ENCODE results near the gene OR52E1.

DNA sequence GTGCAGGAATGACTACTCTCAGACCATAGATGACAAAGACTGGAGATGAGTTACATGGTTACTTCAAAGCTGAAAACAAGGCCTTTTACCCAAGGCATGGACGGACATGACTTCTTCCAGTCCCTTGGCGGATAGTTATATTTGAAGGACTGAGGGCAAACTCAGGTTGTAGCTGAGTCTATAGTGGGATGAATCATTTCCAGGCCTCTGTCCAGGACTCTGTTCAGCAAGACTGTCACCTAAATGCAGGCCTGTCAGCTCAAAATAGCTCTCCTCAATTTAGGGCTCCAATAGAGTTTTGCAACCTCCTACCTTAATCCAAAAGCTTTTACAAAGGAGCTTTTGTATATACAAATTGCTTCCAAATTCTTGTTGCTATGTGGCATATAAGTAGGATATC lies 47.4 kb upstream of the OR52E1 start:
- TF ChIP-seq, protein P1, sequence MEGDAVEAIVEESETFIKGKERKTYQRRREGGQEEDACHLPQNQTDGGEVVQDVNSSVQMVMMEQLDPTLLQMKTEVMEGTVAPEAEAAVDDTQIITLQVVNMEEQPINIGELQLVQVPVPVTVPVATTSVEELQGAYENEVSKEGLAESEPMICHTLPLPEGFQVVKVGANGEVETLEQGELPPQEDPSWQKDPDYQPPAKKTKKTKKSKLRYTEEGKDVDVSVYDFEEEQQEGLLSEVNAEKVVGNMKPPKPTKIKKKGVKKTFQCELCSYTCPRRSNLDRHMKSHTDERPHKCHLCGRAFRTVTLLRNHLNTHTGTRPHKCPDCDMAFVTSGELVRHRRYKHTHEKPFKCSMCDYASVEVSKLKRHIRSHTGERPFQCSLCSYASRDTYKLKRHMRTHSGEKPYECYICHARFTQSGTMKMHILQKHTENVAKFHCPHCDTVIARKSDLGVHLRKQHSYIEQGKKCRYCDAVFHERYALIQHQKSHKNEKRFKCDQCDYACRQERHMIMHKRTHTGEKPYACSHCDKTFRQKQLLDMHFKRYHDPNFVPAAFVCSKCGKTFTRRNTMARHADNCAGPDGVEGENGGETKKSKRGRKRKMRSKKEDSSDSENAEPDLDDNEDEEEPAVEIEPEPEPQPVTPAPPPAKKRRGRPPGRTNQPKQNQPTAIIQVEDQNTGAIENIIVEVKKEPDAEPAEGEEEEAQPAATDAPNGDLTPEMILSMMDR (optimal IDR thresholded peaks at IDR 0.05 in 1 of 3, IDR thresholded peaks at IDR 0.05 in 1 of 3, conservative IDR thresholded peaks at IDR 0.05 in 1 of 3; ENCODE audit: extremely low read depth in 1 of 3, insufficient read depth in 2 of 3, low read length in 3 of 3), result no peak
- TF ChIP-seq EZH2 (IDR thresholded peaks at IDR 0.05; ENCODE audit: low read length), result no peak

Measured in keratinocyte (primary cell).